AG04449 (cell line): ENCODE results near the gene ISM2.
"Not testable (repeated sequence)": the region's sequence is repeated elsewhere in the genome, so short reads cannot be mapped to it uniquely, and the experiment has no call there.

Experiments
- CTCF ChIA-PET: fragments of 350-600 bp; formaldehyde crosslinking; extraction: SDS; loops from one replicate; lab custom pipeline; 2021; ENCODE audit warnings: antibody characterized with exemption; lab: Yijun Ruan, JAX
- POLR2A ChIA-PET: fragments of 400-600, 350-600 bp; formaldehyde crosslinking; extraction: SDS; loops from one replicate; lab custom pipeline; 2020; ENCODE audit warnings: antibody characterized with exemption, inconsistent platforms; lab: Yijun Ruan, JAX
- DNase-seq: peaks from one replicate; pipeline ENCODE4 v3.0.0-alpha.2; 2010; ENCODE audit warnings: low read depth, low spot score
- H3K4me3 ChIP-seq: 2 replicates; pipeline ENCODE4 v1.5.1; 2011; ENCODE audit warnings: low read depth, mild to moderate bottlenecking, control low read depth, low read length
- CTCF ChIP-seq: IDR thresholded peaks from one replicate; pipeline ENCODE4 v1.5.1; 2011; ENCODE audit warnings: mild to moderate bottlenecking, moderate library complexity, low read length, control low read depth, inconsistent platforms; ENCODE audit not compliant: insufficient read depth; ENCODE audit errors: missing control alignments

ISM2 gene

DNA sequence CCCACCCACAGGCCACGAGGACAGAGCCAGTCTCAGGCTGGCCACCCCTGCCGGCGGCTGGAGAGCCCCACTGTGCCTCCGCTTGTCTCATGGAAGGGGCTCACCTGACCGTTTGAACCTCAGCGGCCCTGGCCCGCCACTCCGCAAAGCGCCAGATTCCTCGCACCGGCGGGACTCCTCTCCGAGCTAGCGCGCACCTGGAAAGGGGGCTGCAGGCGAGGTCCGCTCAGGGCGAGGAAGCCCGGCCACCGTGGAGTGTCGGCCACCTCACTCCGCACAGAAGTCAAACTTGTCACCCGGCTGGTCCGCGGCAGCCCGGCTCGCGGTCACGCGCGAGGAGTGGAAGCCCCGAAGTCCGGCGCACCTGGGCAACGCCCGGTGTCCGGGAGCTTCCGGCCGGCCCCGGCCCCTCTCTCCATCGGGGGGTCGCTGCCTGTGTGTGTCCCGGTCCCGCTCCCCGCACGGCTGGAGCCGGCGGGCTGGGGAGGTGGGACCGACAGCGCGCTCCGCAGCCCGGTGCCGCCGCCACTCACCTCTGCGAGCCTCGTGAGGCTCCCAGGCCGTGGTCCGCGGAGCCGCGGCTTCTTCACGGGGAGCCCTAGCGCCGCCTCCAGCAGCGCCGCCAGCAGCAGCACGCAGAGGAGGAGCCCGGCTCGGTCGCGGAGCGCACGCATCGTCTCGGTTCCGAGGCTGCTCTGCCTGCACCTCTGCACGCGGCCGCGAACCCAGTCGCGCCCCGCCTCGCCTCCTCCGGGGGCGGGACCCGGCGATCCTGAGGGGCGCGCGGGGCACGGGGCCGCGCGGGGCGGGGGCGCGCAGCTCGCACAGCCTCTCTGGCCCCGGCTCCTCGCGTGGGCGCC, at the start of gene ISM2:
ISM2 (minus strand) TSS at position 697 of the 860 bp plus-strand sequence; CDS start at position 674, 23 bp downstream.
- ChIA-PET POLR2A (no interaction called here), CTCF (no interaction called here)
- TF ChIP-seq CTCF: no peak
- DNase-seq: no peak
- peak within 1 kb of the TSS; percentile 54 for H3K4me3 ChIP-seq

GRCh38 chr14:77547512-77548180, 49.0 kb upstream of the ISM2 start:
- no peak for TF ChIP-seq CTCF
- ChIA-PET POLR2A (no interaction called here), CTCF (no interaction called here)
- no peak overlapping the region for H3K4me3 ChIP-seq
- DNase-seq: no peak

GRCh38 chr14:77545171-77545570, 46.6 kb upstream of the ISM2 start:
- CTCF ChIA-PET: interaction anchor here (1.2 to 1.6 kb wide), 3 partner anchors 13 to 86 kb away, joined by 3 to 5 read pairs (median 3); no protein-coding TSS in a partner anchor
- H3K4me3 ChIP-seq, POLR2A ChIA-PET, DNase-seq: not testable (repeated sequence)

GRCh38 chr14:77544571-77544970, 46.0 kb upstream of the ISM2 start:
- ChIA-PET CTCF (interaction anchor here (1.2 kb wide), 2 partner anchors 12 to 20 kb away, joined by 3 read pairs; no protein-coding TSS in a partner anchor), POLR2A (no interaction called here)
- no peak for DNase-seq
- no peak for TF ChIP-seq CTCF
- no peak overlapping the region for H3K4me3 ChIP-seq

DNA sequence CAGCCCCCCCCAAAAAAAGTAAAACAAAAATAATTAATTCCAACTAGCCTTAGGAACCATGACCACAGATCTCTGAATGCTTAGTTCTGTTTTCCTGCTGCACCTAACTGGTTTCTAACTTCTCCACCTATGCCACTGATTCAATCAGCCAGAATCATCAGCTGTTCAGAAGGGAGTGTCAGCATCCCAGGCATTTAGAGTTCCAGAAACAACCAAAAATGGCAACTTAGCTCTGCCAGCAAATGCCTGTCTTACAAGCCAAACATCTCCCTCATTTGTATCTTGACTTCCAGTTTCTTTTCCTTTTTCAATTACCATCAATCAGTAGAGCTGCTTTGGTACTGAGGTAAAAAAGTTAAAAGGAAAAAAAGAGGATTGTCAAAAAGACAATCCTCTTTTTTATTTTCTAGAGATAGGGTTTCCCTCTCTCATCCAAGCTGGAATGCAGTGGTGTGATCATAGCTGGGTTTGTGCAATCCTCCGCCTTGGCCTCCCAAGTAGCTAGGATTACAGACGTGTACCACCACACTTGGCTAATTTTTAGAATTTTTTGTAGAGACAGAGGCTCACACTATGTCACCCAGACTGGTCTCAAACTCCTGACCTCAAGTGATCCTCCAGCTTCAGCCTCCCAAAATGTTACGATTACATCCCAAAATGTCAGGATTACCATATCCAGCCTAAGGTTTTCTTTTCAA, 45.2 kb upstream of the ISM2 start:
- ChIA-PET POLR2A (no interaction called here), CTCF (interaction anchor here (0.7 to 3.3 kb wide), 3 partner anchors 8 to 84 kb away, joined by 3 to 25 read pairs (median 3); no protein-coding TSS in a partner anchor)
- TF ChIP-seq CTCF: no peak
- H3K4me3 ChIP-seq: no peak overlapping the region
- DNase-seq: no peak

DNA sequence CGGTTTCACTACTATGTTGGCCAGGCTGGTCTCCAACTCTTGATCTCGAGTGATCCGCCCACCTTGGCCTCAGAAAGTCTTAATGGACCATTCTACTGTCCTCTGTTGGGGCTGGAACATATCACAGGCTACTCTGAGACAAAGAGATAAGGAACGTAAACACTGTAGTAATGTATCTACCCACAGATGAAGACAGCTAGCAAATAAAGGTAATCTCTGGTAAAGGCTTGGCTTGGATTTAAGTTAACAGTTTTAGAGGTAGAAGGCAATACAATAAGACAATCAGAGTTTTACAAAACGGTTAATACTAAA, 44.6 kb upstream of the ISM2 start:
- ChIA-PET CTCF (interaction anchor here (0.7 to 3.3 kb wide), 3 partner anchors 8 to 83 kb away, joined by 3 to 25 read pairs (median 3); no protein-coding TSS in a partner anchor), POLR2A (no interaction called here)
- DNase-seq: no peak
- no peak for TF ChIP-seq CTCF
- H3K4me3 ChIP-seq: no peak overlapping the region
